Cerebellar nuclear complex (tissue), 1 donor: Measurements from ENCODE around the gene ANKRD40CL.
"Not testable (repeated sequence)": the region's sequence is repeated elsewhere in the genome, so short reads cannot be mapped to it uniquely, and the experiment has no call there.

Experiments used
- DNase-seq, 2 experiments: peaks; one replicate each; lab custom pipeline; 2025; lab: John Stamatoyannopoulos, UW

ANKRD40CL gene

GRCh38 chr17:50767446-50767845, at the start of gene ANKRD40CL:
Gene ANKRD40CL, minus strand, starts transcription at chr17:50767518. Its CDS starts 605 bp downstream, at chr17:50766913.
- DNase-seq = no peak

GRCh38 chr17:50816271-50816670, 49.0 kb upstream of the ANKRD40CL start:
- DNase-seq = no peak

- DNase-seq = no peak
Observed at GRCh38 chr17:50815400-50815799, 48.1 kb upstream of the ANKRD40CL start.

- no peak for DNase-seq
Observed at GRCh38 chr17:50813583-50813982, 46.3 kb upstream of the ANKRD40CL start.

GRCh38 chr17:50808888-50809287, 41.6 kb upstream of the ANKRD40CL start:
- DNase-seq = no peak

- DNase-seq = no peak
Observed at GRCh38 chr17:50808413-50808812, 41.1 kb upstream of the ANKRD40CL start.

- no peak for DNase-seq
Observed at GRCh38 chr17:50807675-50808074, 40.4 kb upstream of the ANKRD40CL start.

GRCh38 chr17:50807009-50807408, 39.7 kb upstream of the ANKRD40CL start:
- no peak for DNase-seq

GRCh38 chr17:50806141-50806643, 38.9 kb upstream of the ANKRD40CL start:
- DNase-seq = no peak

- no peak for DNase-seq
Observed at GRCh38 chr17:50805486-50805885, 38.2 kb upstream of the ANKRD40CL start.

- not testable (repeated sequence) for DNase-seq
Observed at GRCh38 chr17:50804749-50805475, 37.6 kb upstream of the ANKRD40CL start.

GRCh38 chr17:50803676-50804075, 36.4 kb upstream of the ANKRD40CL start:
- DNase-seq = no peak

- no peak for DNase-seq
Observed at GRCh38 chr17:50802609-50803571, 35.6 kb upstream of the ANKRD40CL start.

GRCh38 chr17:50800196-50800700, 32.9 kb upstream of the ANKRD40CL start:
- DNase-seq = no peak

GRCh38 chr17:50799582-50799981, 32.3 kb upstream of the ANKRD40CL start:
- no peak for DNase-seq

GRCh38 chr17:50798424-50799288, 31.3 kb upstream of the ANKRD40CL start:
- DNase-seq = no peak

GRCh38 chr17:50797135-50797810, 30.0 kb upstream of the ANKRD40CL start:
- DNase-seq = no peak

GRCh38 chr17:50794361-50794760, 27.0 kb upstream of the ANKRD40CL start:
- no peak for DNase-seq

- DNase-seq = no peak
Observed at GRCh38 chr17:50793007-50793406, 25.7 kb upstream of the ANKRD40CL start.

- DNase-seq = no peak
Observed at GRCh38 chr17:50792132-50792531, 24.8 kb upstream of the ANKRD40CL start.

GRCh38 chr17:50790618-50791017, 23.3 kb upstream of the ANKRD40CL start:
- no peak for DNase-seq
